SK-N-SH treated with all-trans-retinoic acid at 6 μM for 48 hours (cell line): ENCODE data around the gene HSP90B1.

Experiments
- ATAC-seq: fragments of 200-7000 bp; cut with Tn5 transposase; 3 replicates; pipeline ENCODE4 v1.9.1; 2020; ENCODE audit warnings: mild to moderate bottlenecking, moderate library complexity
- ARNTL ChIP-seq: fragments of 450-650 bp; formaldehyde crosslinking; IDR thresholded peaks from 2 replicates; pipeline ENCODE4 v1.5.0; 2020; ENCODE audit warnings: low read depth, mild to moderate bottlenecking, moderate library complexity, borderline replicate concordance
- BACH2 ChIP-seq: fragments of 250-450 bp; sonication (Bioruptor Pico); IDR thresholded peaks from 2 replicates; pipeline ENCODE4 v1.9.0; 2021; ENCODE audit warnings: mild to moderate bottlenecking, borderline replicate concordance
- CSDC2 ChIP-seq: fragments of 250-450 bp; sonication (Bioruptor Pico); IDR thresholded peaks from 2 replicates; pipeline ENCODE4 v1.5.0; 2020; ENCODE audit warnings: mild to moderate bottlenecking, moderate library complexity
- ESRRG ChIP-seq: fragments of 250-450 bp; sonication (Bioruptor Pico); IDR thresholded peaks from 2 replicates; pipeline ENCODE4 v1.6.1; 2021; ENCODE audit warnings: mild to moderate bottlenecking
- GLIS3 ChIP-seq: fragments of 250-450 bp; sonication (Bioruptor Pico); IDR thresholded peaks from 2 replicates; pipeline ENCODE4 v1.5.0; 2020; ENCODE audit warnings: mild to moderate bottlenecking, moderate library complexity
- ISL1 ChIP-seq: fragments of 250-450 bp; sonication (Bioruptor Pico); IDR thresholded peaks from 2 replicates; pipeline ENCODE4 v2.1.2; 2022; ENCODE audit warnings: mild to moderate bottlenecking, moderate library complexity
- OSR1 ChIP-seq: fragments of 250-450 bp; sonication (Bioruptor Pico); IDR thresholded peaks from 2 replicates; pipeline ENCODE4 v1.8.0; 2022; ENCODE audit warnings: moderate library complexity, mild to moderate bottlenecking, inconsistent platforms
- RARB ChIP-seq: fragments of 250-450 bp; sonication (Bioruptor Pico); IDR thresholded peaks from 2 replicates; pipeline ENCODE4 v1.8.0; 2021; ENCODE audit warnings: mild to moderate bottlenecking, moderate library complexity
- SNAI2 ChIP-seq: fragments of 250-450 bp; sonication (Bioruptor Pico); IDR thresholded peaks from 2 replicates; pipeline ENCODE4 v1.5.0; 2020; ENCODE audit warnings: mild to moderate bottlenecking, moderate library complexity
- TCF4 ChIP-seq: fragments of 250-450 bp; sonication (Bioruptor Pico); IDR thresholded peaks from 2 replicates; pipeline ENCODE4 v1.8.0; 2021; ENCODE audit warnings: mild to moderate bottlenecking, moderate library complexity, borderline replicate concordance
- ZC3H10 ChIP-seq: fragments of 250-450 bp; sonication (Bioruptor Pico); IDR thresholded peaks from 2 replicates; pipeline ENCODE4 v1.5.1; 2021; ENCODE audit warnings: mild to moderate bottlenecking, moderate library complexity
- ZFP30 ChIP-seq: fragments of 450-650 bp; formaldehyde crosslinking; IDR thresholded peaks from 2 replicates; pipeline ENCODE4 v1.5.0; 2022; ENCODE audit warnings: mild to moderate bottlenecking, moderate library complexity
- ZNF565 ChIP-seq: fragments of 450-650 bp; formaldehyde crosslinking; conservative IDR thresholded peaks from 2 replicates; pipeline ENCODE4 v1.5.0; 2020; ENCODE audit warnings: low read depth, mild to moderate bottlenecking, moderate library complexity
- ZNF70 ChIP-seq: fragments of 450-650 bp; formaldehyde crosslinking; IDR thresholded peaks from 2 replicates; pipeline ENCODE4 v1.5.0; 2020; ENCODE audit warnings: mild to moderate bottlenecking, moderate library complexity
- ZNF8 ChIP-seq: fragments of 450-650 bp; formaldehyde crosslinking; IDR thresholded peaks from 2 replicates; pipeline ENCODE4 v1.5.0; 2020; ENCODE audit warnings: mild to moderate bottlenecking, moderate library complexity
- TF ChIP-seq, protein P1 (sequence below): fragments of 250-450 bp; sonication (Bioruptor Pico); IDR thresholded peaks from 2 replicates; pipeline ENCODE4 v1.5.1; 2021; ENCODE audit warnings: mild to moderate bottlenecking, moderate library complexity
- TF ChIP-seq, protein P2 (sequence below): fragments of 250-450 bp; sonication (Bioruptor Pico); IDR thresholded peaks from 2 replicates; pipeline ENCODE4 v1.5.0; 2020; ENCODE audit warnings: mild to moderate bottlenecking, moderate library complexity
- TF ChIP-seq, protein P3 (sequence below): fragments of 250-450 bp; sonication (Bioruptor Pico); IDR thresholded peaks from 2 replicates; pipeline ENCODE4 v1.8.0; 2020; ENCODE audit warnings: mild to moderate bottlenecking, moderate library complexity, borderline replicate concordance
- TF ChIP-seq, protein P4 (sequence below): fragments of 250-450 bp; sonication (Bioruptor Pico); IDR thresholded peaks from 2 replicates; pipeline ENCODE4 v1.8.0; 2021; ENCODE audit warnings: low read depth, mild to moderate bottlenecking, moderate library complexity, borderline replicate concordance
- TF ChIP-seq, protein P5 (sequence below): fragments of 250-450 bp; sonication (Bioruptor Pico); IDR thresholded peaks from 2 replicates; pipeline ENCODE4 v1.5.1; 2020; ENCODE audit warnings: low read depth, mild to moderate bottlenecking, moderate library complexity

Gene HSP90B1

DNA sequence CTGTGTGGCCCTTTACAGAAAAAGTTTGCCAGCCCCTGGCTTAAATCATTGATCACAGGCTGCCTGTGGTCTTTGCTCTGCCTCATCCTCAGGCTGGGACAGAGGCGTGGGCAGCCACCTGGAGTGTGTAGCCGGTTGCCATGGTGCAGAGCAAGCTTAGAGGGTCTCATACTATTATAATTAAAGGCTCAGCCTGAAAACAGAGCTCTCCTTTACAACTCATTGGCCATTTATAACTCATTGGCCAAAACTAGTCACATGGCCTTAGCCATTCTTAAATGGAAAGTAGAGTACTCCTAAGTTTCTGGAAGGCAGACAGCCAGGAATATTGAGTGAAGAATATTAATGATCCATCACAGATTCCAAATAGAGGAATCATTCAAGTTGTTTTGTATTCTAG lies 3.0 kb downstream of the HSP90B1 start:
- no peak for TF ChIP-seq CSDC2 (CRISPR knock-in tag)
- TF ChIP-seq ZNF565 = no peak
- TF ChIP-seq ESRRG (CRISPR knock-in tag) = no peak
- no peak for TF ChIP-seq ZFP30 (CRISPR knock-in tag)
- TF ChIP-seq, protein P1, sequence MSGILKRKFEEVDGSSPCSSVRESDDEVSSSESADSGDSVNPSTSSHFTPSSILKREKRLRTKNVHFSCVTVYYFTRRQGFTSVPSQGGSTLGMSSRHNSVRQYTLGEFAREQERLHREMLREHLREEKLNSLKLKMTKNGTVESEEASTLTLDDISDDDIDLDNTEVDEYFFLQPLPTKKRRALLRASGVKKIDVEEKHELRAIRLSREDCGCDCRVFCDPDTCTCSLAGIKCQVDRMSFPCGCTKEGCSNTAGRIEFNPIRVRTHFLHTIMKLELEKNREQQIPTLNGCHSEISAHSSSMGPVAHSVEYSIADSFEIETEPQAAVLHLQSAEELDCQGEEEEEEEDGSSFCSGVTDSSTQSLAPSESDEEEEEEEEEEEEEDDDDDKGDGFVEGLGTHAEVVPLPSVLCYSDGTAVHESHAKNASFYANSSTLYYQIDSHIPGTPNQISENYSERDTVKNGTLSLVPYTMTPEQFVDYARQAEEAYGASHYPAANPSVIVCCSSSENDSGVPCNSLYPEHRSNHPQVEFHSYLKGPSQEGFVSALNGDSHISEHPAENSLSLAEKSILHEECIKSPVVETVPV (CRISPR knock-in tag) = no peak
- no peak for TF ChIP-seq TCF4
- TF ChIP-seq, protein P2, sequence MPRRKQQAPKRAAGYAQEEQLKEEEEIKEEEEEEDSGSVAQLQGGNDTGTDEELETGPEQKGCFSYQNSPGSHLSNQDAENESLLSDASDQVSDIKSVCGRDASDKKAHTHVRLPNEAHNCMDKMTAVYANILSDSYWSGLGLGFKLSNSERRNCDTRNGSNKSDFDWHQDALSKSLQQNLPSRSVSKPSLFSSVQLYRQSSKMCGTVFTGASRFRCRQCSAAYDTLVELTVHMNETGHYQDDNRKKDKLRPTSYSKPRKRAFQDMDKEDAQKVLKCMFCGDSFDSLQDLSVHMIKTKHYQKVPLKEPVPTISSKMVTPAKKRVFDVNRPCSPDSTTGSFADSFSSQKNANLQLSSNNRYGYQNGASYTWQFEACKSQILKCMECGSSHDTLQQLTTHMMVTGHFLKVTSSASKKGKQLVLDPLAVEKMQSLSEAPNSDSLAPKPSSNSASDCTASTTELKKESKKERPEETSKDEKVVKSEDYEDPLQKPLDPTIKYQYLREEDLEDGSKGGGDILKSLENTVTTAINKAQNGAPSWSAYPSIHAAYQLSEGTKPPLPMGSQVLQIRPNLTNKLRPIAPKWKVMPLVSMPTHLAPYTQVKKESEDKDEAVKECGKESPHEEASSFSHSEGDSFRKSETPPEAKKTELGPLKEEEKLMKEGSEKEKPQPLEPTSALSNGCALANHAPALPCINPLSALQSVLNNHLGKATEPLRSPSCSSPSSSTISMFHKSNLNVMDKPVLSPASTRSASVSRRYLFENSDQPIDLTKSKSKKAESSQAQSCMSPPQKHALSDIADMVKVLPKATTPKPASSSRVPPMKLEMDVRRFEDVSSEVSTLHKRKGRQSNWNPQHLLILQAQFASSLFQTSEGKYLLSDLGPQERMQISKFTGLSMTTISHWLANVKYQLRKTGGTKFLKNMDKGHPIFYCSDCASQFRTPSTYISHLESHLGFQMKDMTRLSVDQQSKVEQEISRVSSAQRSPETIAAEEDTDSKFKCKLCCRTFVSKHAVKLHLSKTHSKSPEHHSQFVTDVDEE (CRISPR knock-in tag) = no peak
- no peak for TF ChIP-seq SNAI2 (CRISPR knock-in tag)
- TF ChIP-seq ISL1 = no peak
- TF ChIP-seq, protein P3, sequence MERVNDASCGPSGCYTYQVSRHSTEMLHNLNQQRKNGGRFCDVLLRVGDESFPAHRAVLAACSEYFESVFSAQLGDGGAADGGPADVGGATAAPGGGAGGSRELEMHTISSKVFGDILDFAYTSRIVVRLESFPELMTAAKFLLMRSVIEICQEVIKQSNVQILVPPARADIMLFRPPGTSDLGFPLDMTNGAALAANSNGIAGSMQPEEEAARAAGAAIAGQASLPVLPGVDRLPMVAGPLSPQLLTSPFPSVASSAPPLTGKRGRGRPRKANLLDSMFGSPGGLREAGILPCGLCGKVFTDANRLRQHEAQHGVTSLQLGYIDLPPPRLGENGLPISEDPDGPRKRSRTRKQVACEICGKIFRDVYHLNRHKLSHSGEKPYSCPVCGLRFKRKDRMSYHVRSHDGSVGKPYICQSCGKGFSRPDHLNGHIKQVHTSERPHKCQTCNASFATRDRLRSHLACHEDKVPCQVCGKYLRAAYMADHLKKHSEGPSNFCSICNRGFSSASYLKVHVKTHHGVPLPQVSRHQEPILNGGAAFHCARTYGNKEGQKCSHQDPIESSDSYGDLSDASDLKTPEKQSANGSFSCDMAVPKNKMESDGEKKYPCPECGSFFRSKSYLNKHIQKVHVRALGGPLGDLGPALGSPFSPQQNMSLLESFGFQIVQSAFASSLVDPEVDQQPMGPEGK (CRISPR knock-in tag) = no peak
- TF ChIP-seq RARB = no peak
- no peak for TF ChIP-seq ZNF8
- no peak for TF ChIP-seq OSR1
- TF ChIP-seq BACH2 (CRISPR knock-in tag) = no peak
- TF ChIP-seq, all 23 proteins: peak for 0
- no peak for ATAC-seq

DNA sequence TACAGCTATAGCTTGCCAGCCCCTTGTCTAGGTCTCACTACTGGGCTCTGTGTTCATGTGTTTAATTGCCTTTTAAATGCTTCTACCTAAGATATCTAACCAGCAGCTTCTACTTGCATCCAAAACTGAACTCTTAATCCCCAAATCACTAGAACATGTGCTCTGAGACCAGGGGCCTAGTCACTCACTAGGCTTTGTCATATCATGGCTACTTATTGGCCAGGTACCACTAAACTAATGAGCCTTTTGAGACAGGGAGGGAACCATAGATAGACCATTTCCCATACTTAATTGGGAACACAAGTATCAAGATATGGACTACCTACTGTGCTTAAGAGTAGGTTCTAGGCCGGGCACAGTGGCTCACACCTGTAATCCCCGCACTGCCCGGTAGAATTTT lies 6.5 kb downstream of the HSP90B1 start:
- TF ChIP-seq, protein P1 (CRISPR knock-in tag) = no peak
- TF ChIP-seq BACH2 (CRISPR knock-in tag) (no peak), CSDC2 (CRISPR knock-in tag) (no peak), TCF4 (no peak), RARB (no peak)
- TF ChIP-seq, all 23 proteins: peak for 0
- no peak for ATAC-seq

DNA sequence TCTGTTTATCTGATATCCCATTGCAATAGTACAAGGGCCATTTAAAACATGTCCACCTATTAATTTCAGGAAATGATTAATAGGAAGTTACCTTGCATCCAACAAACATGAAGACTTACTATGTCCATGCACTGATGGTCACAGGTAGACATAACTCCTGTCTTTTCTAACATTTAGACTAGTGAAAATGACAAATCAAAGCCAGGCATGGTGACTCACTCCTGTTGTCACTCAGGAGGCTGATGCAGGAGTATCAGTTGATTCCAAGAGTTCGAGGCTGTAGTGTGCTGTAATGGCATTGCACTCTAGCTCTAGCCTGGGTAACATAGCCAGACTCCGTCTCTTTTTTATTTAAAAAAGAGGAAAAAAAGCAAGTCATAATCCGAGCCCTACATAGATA lies 14.8 kb downstream of the HSP90B1 start:
- ATAC-seq = no peak
- TF ChIP-seq ZFP30 (CRISPR knock-in tag) (no peak), ARNTL (CRISPR knock-in tag) (no peak), ZNF70 (CRISPR knock-in tag) (no peak), SNAI2 (CRISPR knock-in tag) (no peak), GLIS3 (CRISPR knock-in tag) (no peak), OSR1 (no peak), ZC3H10 (CRISPR knock-in tag) (no peak), CSDC2 (CRISPR knock-in tag) (no peak), TCF4 (no peak), RARB (no peak)
- TF ChIP-seq, protein P4, sequence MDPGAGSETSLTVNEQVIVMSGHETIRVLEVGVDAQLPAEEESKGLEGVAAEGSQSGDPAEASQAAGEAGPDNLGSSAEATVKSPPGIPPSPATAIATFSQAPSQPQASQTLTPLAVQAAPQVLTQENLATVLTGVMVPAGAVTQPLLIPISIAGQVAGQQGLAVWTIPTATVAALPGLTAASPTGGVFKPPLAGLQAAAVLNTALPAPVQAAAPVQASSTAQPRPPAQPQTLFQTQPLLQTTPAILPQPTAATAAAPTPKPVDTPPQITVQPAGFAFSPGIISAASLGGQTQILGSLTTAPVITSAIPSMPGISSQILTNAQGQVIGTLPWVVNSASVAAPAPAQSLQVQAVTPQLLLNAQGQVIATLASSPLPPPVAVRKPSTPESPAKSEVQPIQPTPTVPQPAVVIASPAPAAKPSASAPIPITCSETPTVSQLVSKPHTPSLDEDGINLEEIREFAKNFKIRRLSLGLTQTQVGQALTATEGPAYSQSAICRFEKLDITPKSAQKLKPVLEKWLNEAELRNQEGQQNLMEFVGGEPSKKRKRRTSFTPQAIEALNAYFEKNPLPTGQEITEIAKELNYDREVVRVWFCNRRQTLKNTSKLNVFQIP = no peak
- TF ChIP-seq, protein P5, sequence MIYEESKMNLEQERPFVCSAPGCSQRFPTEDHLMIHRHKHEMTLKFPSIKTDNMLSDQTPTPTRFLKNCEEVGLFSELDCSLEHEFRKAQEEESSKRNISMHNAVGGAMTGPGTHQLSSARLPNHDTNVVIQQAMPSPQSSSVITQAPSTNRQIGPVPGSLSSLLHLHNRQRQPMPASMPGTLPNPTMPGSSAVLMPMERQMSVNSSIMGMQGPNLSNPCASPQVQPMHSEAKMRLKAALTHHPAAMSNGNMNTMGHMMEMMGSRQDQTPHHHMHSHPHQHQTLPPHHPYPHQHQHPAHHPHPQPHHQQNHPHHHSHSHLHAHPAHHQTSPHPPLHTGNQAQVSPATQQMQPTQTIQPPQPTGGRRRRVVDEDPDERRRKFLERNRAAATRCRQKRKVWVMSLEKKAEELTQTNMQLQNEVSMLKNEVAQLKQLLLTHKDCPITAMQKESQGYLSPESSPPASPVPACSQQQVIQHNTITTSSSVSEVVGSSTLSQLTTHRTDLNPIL (CRISPR knock-in tag) = no peak
- TF ChIP-seq, protein P3 (CRISPR knock-in tag) = no peak
